Measurements from ENCODE around the gene GATAD1.
"Not testable (repeated sequence)": the region's sequence is repeated elsewhere in the genome, so short reads cannot be mapped to it uniquely, and the experiment has no call there.

Gene GATAD1

GRCh38 chr7:92484226-92484625, 36.9 kb downstream of the GATAD1 start:
- FAIRE-seq: not testable (repeated sequence)

GRCh38 chr7:92485267-92485892, 38.1 kb downstream of the GATAD1 start:
- FAIRE-seq: no peak

- FAIRE-seq: no peak
Measured at GRCh38 chr7:92485974-92486373, 38.7 kb downstream of the GATAD1 start.

GRCh38 chr7:92487804-92488203, 40.5 kb downstream of the GATAD1 start:
- no peak for FAIRE-seq

- FAIRE-seq: no peak
Measured at GRCh38 chr7:92489634-92490033, 42.4 kb downstream of the GATAD1 start.

- no peak for FAIRE-seq
Measured at GRCh38 chr7:92496876-92497275, 49.6 kb downstream of the GATAD1 start.

- no peak for FAIRE-seq
Measured at GRCh38 chr7:92498557-92498956, 51.3 kb downstream of the GATAD1 start.

GRCh38 chr7:92503767-92504166, 56.5 kb downstream of the GATAD1 start:
- no peak for FAIRE-seq

GRCh38 chr7:92504563-92504962, 57.3 kb downstream of the GATAD1 start:
- FAIRE-seq: no peak

- FAIRE-seq: no peak
Measured at GRCh38 chr7:92506363-92506762, 59.1 kb downstream of the GATAD1 start.

GRCh38 chr7:92508946-92509345, 61.7 kb downstream of the GATAD1 start:
- no peak for FAIRE-seq
